ENCODE data around the gene PPARA. TPM values are rescaled to one million over a fixed set of nuclear protein-coding genes. Genes with fewer than 3 reads are reported as not detected.

Gene PPARA
- total and polyA plus RNA-seq, 12 donors = 15.5 to 89.5 (median 79.9) TPM

DNA sequence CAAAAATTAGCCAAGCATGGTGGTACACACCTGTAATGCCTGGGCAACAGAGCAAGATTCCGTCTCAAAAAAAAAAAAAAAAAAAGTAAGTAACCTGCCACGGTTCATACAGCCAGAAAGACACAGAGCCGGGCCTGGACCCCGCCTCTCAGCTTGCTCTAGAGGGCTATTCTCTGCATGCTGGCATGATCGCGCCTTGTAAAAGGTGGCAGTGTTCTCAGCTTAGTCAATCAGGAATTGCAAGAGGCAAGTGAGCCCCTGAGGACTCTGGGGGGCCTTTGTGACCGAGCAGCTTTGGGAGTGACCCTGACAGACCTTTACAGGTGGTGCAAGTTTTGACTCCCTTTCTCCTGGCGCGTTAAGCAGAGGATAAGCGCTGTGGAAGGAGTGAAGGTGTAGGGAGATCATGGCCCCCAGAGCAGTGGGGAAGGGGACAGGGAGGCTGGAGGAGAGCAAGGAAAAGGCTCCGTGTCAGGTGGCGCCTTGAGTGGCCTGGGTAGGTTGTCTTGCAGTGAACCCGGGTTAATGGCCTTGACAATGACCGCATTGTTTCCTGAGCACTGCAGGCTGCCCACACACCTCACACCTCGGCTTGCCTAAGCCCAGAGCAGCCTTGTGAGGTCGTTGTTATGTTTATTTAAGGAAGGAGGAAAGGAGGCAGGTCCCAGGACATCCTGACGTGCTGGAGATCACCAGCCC, 50.9 kb downstream of the PPARA start:
- Histone ChIP-seq H3K27me3 (no peaks in the 10 kb centered on the region), H3K4me1 (peaks cover 2 to 23% (median 19%) of the 10 kb centered on the region in 9 donors), H3K4me3 (no peak overlapping the region), H3K9me3 (peaks cover 0 to 7% (median 0%) of the 10 kb centered on the region in 11 donors), H3K27ac (peak overlapping the region in 2 of 10 donors; percentile 5 to 56), H3K36me3 (peaks cover 0 to 71% (median 24%) of the 10 kb centered on the region in 9 donors)
- TF ChIP-seq, protein P1, sequence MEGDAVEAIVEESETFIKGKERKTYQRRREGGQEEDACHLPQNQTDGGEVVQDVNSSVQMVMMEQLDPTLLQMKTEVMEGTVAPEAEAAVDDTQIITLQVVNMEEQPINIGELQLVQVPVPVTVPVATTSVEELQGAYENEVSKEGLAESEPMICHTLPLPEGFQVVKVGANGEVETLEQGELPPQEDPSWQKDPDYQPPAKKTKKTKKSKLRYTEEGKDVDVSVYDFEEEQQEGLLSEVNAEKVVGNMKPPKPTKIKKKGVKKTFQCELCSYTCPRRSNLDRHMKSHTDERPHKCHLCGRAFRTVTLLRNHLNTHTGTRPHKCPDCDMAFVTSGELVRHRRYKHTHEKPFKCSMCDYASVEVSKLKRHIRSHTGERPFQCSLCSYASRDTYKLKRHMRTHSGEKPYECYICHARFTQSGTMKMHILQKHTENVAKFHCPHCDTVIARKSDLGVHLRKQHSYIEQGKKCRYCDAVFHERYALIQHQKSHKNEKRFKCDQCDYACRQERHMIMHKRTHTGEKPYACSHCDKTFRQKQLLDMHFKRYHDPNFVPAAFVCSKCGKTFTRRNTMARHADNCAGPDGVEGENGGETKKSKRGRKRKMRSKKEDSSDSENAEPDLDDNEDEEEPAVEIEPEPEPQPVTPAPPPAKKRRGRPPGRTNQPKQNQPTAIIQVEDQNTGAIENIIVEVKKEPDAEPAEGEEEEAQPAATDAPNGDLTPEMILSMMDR (IDR thresholded peaks at IDR 0.05) = no peak
- WGBS, 2 donors = 61 to 64% methylated on average over 17 of the region's 17 CpGs
- ATAC-seq = peak in 7 of 8 donors; percentile 29 to 66 (median 42)
- intact Hi-C loops (cut with DNase I) = loop anchor here in 1 of 10 donors (10.0 kb wide), 1 partner anchor 56 kb away; no protein-coding TSS in a partner anchor
- DNase-seq = no peak

DNA sequence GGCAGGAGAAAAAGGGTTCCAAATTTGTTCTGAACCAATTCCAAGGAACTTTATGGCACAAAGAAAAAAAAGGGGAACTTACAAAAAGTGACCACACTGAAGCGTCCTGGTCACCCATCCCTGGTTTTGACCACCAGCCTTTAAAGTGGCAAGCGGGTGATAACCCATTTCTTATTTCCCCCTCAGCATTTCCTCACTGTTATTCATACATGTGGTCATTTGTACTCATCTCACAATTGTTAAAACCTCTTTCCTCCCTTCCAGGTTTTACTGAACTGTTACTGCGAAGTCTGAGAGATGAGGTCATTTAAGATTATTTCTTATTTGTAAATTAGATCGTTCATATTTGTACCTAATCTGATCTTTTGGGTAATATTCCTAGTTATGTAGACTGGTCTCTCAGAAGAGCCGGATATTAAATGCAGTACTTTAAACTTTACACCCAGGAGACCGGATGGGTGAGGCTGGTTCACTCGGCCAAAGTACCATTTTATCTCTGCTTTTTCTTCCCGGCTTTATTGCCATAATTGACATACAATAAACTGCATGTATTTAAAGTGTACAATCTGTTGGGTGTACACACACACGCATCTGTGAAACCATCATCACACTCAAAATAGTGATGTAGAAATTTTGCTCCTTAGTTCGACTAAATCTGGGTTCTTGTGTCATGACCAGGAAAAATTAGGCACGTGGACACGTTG, 52.7 kb downstream of the PPARA start:
- H3K9me3 ChIP-seq = peaks cover 0 to 7% (median 0%) of the 10 kb centered on the region in 11 donors
- intact Hi-C loops (cut with DNase I) = loop anchor here in 1 of 10 donors (10.0 kb wide), 1 partner anchor 58 kb away; no protein-coding TSS in a partner anchor
- no peak overlapping the region for H3K4me3 ChIP-seq
- WGBS, 2 donors = 86 to 88% methylated on average over 12 of the region's 12 CpGs
- H3K36me3 ChIP-seq = peaks cover 0 to 79% (median 24%) of the 10 kb centered on the region in 9 donors
- ATAC-seq (no peak), DNase-seq (no peak)
- no peaks in the 10 kb centered on the region for H3K27me3 ChIP-seq
- H3K4me1 ChIP-seq = peaks cover 2 to 15% (median 9%) of the 10 kb centered on the region in 9 donors
- TF ChIP-seq, protein P1 (IDR thresholded peaks at IDR 0.05) = no peak
- H3K27ac ChIP-seq = no peak overlapping the region

DNA sequence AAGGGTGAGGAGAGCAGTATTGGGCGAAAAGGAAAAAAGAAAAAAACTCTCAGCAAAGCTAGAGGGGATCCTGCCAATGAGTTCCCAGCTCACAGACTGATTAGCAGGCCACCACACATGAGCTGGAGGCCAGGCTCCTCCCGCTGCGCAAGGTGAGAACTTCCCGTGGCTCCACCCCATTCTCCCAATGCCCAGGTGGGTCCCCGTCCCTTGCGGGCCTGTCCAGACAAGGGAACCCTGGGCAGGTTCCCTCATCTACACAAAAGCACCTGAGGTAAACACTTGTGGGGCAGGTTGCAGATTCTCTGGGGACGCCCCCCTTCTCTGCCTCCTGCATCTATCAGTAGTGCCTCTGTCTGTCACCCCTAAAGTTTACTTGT, 53.3 kb downstream of the PPARA start:
- Histone ChIP-seq H3K27me3 (no peaks in the 10 kb centered on the region), H3K36me3 (peaks cover 0 to 79% (median 24%) of the 10 kb centered on the region in 9 donors), H3K9me3 (peaks cover 0 to 13% (median 0%) of the 10 kb centered on the region in 11 donors), H3K27ac (no peak overlapping the region), H3K4me1 (peaks cover 2 to 15% (median 9%) of the 10 kb centered on the region in 9 donors), H3K4me3 (no peak overlapping the region)
- TF ChIP-seq, protein P1 (IDR thresholded peaks at IDR 0.05) = no peak
- DNase-seq (no peak), ATAC-seq (no peak)
- WGBS, 2 donors = 93 to 94% methylated on average over 7 of the region's 7 CpGs
- intact Hi-C loops (cut with DNase I) = loop anchor here in 1 of 10 donors (10.0 kb wide), 1 partner anchor 59 kb away; no protein-coding TSS in a partner anchor

GRCh38 chr22:46209262-46209661, 58.9 kb downstream of the PPARA start:
- H3K36me3 ChIP-seq = peaks cover 0 to 93% (median 23%) of the 10 kb centered on the region in 9 donors
- H3K4me1 ChIP-seq = no peaks in the 10 kb centered on the region
- TF ChIP-seq, protein P1 (IDR thresholded peaks at IDR 0.05) = no peak
- 98% methylated on average over 1 of the region's 1 CpG for WGBS, 2 donors
- H3K4me3 ChIP-seq = no peak overlapping the region
- H3K27me3 ChIP-seq = no peaks in the 10 kb centered on the region
- ATAC-seq (no peak), DNase-seq (no peak)
- intact Hi-C loops (cut with DNase I) = loop anchor here in 1 of 10 donors (10.0 kb wide), 1 partner anchor 64 kb away; no protein-coding TSS in a partner anchor
- H3K9me3 ChIP-seq = peaks cover 0 to 28% (median 10%) of the 10 kb centered on the region in 11 donors
- no peak overlapping the region for H3K27ac ChIP-seq

All from heart right ventricle (tissue), 16 donors.